ENCODE results near the gene PPP1R13L.
A peak's percentile ranks its signal among the peaks of the same experiment; 100 is the strongest.
"Not testable (repeated sequence)": the region's sequence is repeated elsewhere in the genome, so short reads cannot be mapped to it uniquely, and the experiment has no call there.

PPP1R13L gene

DNA sequence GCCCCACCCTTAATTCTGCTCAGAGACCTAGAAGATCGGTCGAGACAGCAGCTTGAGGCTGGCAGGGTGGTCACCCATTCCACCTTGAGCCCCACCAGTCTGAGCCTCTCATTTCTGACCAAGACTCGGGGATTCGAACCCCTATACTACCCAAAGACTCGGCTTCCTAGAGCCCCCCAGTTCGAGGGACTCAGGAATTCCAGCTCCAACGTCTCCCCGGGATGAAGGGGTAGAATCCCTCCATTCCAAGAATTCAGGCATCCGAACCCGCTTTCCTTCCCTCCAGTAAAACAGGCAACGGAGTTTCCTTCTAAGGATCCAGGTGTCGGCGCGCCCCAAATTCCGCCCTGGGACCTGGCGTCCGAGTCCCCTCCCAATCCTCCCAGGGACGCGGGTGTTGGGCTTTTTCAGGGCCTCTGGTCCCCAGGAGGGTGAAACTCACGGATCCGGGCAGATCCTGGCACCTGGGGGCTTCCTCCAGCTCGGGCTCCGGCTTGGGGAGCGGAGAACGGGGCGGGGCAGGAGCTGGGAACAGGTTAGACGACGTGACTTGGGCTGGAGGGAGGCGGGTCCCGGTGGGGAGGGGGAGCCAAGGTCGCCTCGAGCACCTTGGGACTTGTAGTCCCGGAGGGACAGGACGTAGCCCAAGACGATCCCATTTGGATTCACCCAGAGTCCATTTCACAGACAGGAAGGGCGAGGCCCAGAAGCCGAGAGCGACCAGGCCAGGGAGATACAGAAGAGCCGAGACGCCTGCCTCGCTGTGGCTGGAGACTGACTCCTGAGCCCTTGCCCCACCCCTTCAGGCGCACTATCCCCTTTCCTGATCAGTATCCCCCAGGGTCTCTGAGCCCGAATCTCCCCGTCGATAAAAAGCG lies at the start of gene PPP1R13L:
PPP1R13L (minus strand) TSS at position 513 of the 878 bp plus-strand sequence. CDS start 6,751 bp downstream, outside the sequence.
- peak; percentile 54 for DNase-seq

DNA sequence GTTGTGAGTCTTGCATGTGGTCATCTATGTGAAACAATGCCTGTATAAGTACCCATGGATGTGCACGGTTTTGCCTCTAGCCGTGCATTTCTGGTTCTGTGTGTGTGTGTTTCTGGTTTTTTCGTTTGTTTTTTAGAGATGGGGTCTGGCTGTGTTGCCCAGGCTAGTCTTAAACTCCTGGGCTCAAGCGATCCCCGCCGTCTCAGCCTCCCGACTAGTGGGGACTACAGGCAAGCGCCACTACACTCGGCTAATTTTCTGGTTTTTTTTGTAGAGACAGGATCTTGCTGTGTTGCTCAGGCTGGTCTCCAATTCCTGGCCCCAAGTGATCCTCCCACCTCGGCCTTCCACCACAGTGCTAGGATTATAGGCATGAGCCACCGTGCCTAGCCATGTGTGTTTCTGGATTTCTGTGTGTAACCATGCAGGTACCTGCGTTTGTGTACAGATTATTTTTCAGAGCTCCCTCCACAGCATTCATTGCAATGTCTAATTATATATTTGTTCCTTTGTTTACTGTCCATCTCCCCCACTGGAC lies 47.0 kb upstream of the PPP1R13L start:
- DNase-seq, result no peak

- DNase-seq, result no peak
Measured at GRCh38 chr19:45451131-45451849, 46.4 kb upstream of the PPP1R13L start.

DNA sequence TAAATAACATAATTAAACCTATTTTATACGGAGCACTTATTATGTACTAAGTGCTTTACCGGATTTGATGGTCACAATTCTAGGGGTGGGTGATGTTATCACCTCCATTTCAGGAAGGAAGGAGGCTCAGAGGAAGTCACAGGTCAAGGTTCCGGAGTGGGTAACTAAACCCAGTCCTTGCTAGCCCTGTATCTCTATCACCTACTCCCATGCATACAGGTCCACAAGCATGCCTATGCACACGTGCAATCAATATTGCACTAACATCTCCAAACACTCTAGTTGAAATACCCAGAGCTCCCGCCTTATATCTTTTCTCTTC lies 45.1 kb upstream of the PPP1R13L start:
- DNase-seq, result no peak

DNA sequence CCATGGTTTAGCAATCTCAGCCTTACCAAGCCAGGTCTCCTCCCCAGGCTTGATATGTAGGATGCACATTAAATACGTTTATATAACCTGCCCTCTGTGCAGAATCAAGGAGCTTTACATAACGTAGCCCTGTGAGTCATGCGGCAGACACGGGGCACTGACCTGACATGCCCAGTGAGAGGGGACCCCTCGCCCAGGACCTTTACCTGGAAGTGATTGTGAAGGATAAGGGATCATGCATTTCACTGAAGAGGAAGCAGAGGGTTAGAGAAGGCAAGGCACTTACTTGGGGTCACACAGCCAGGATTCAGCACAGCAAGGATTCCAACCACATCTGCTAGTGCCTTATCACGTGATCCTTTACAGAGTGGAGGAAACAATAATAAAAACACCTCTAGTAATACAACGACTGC lies 44.0 kb upstream of the PPP1R13L start:
- DNase-seq, result no peak

DNA sequence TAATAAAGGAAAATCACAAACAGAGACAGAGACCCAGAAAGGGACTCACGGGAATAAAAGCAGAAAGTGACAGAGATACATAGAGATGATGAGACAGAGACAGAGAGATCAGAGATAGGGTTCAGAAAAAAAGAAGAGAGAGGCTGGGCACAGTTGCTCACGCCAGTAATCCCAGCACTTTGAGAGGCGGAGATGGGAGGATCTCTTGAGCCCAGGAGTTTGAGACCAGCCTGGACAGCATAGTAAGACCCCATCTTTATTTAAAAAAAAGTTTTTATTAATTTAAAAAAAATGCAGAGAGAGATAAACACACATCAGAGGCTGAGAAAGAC lies 43.5 kb upstream of the PPP1R13L start:
- no peak for DNase-seq

- no peak for DNase-seq
Measured at GRCh38 chr19:45446944-45447343, 42.1 kb upstream of the PPP1R13L start.

- no peak for DNase-seq
Measured at GRCh38 chr19:45446295-45446694, 41.4 kb upstream of the PPP1R13L start.

DNA sequence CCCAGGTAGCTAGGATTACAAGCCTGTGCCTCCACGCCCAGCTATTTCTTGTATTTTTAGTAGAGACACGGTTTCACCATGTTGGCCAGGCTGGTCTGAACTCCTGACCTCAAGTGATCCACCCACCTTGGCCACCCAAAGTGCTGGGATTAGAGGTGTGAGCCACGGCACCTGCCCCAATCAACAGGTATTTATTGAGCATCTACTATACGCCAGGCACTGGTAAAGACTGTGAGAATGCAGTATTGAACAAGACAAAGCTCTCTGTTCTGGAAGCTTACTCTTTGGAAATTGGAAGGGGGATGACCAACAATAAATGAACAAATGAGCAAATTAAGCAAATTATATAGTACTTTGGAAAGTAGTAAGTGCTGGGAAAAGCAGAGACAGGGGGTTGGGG lies 40.3 kb upstream of the PPP1R13L start:
- no peak for DNase-seq

DNA sequence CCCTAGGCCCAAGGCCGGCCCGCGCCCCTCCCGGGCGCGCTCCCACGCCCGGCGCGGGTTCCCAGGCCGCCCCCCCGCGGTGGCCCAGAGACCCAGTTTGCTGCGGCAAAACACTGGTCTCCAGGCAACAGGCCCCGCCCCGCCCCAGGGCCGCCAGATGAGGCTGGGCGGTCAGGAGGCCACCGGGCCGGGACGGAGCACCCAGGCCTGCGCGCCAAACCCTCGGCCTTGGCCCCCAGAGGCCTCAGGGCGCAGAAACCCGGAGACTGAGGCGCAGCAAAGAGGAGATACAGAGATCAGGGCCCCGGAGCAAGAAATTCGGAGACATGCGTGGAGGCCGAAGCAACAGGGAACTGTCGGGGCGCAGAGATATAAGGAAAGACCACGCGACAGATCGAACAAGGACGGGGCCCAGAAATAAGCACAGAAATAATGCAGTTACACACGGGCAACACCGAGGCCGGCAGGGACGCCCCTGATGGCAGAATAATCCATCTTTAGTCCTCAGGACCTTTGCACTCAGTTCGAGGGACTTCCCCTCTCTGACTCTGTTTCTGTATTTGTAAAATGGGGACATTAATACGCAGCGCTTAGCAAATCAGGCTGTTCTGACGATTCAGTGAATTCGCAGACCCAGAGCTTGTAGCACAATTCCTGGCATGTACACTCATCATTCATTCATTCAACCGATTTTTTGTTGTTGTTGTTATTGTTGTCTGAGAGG lies 39.6 kb upstream of the PPP1R13L start:
- DNase-seq, result peak; percentile 84

- peak; percentile 64 for DNase-seq
Measured at GRCh38 chr19:45443462-45444317, 38.8 kb upstream of the PPP1R13L start.

DNA sequence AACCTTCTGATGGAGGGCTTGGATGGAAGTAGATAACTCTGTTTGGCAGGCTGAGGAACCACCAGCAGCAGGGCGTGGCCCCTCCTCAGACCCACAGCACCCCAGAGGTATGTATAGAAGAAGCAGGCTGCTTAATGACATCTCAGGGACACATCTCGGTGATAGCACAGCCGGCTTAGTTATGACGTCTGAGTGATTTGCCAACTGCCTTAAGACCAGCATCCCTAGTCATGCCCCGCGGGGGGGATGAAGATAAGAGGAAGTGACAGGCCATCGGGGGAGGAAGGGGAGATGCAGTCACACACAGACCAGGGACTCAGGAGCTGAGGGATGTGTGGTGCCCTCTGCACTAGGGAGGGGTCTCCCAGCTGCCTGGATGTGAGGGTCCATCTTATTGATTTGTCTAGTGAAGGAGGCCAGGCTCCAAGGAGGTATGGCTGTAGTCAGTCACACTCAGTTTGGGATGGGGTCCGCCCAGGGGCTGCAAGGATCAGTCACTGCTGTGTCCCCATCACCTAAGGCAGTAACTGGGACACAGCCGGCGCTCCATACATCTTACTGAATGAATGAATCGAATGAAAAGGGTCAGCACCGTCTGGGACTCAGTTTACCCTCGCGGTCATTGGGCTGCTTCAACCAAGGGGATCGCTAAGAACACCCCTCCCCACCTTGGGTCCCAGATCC lies 38.1 kb upstream of the PPP1R13L start:
- DNase-seq, result peak; percentile 50

- no peak for DNase-seq
Measured at GRCh38 chr19:45442408-45442777, 37.5 kb upstream of the PPP1R13L start.

DNA sequence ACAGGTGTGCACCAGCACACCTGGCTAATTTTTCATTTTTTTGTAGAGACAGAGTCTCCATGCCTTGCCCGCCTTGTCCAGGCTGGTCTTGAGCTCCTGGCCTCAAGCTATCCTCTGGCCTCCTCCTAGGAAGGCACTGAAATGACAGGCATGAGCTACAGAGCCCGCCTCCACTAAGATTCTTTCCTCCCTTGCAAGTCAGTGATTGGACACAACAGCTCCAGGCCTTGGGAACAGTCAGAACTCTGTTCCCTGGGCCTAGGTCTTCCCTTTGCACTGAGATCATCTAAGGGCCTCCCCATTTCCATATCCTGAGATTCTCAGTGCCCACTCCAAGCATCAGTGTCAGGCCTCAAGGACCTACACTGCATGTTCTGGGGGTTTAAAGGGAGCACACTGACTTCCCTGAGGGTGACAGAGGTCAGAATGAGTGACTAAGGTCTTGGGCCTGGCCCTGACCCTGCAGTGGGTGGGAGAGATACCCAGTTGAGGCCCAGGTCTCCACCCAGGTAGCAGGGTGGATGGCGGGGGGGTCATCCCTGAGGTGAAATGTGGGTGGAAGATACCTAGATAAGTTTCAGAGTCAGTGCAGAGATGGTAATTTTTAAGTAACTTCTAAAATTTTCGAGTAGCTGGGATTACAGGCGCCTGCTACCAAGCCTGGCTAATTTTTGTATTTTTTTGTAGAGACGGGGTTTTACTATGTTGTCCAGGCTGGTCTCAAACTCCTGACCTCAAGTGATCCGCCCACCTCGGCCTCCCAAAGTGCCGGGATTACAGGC lies 36.2 kb upstream of the PPP1R13L start:
- DNase-seq, result no peak

GRCh38 chr19:45440259-45440638 lies 35.4 kb upstream of the PPP1R13L start:
- no peak for DNase-seq

DNA sequence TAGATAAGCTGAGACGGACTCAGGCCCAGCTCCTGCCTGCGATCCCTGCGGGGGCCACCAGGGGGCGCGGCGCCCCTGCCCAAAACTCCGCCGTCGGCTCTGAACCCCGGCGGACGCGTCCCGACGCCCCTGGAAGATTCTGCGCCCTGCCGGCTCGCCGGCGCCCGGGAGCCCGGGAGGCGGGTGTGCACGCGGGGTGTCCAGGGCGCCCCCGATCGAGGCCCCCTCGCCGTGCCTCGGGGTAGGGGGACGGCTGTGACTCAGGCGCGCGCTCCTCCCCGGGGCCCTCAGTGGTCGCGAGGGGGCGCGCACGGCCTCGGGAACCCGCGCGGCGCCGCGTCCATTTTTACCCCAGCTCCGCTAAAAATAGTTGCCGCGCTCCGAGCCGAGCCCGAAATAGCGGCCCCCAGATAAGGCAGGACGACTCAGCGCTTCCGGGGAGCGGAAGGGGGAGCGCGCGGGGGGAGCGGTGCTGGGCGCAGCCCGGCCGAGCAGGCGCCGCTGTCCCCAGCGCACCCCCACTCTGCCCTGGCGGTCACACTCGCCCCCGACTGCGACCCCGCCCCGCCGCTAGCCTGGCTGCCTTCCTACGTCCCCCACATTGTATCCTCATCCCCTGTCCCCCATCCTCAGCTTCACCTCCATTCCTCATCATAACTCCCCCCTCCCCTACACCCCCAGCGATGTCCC lies 34.8 kb upstream of the PPP1R13L start:
- DNase-seq, result peak; percentile 91

- no peak for DNase-seq
Measured at GRCh38 chr19:45439190-45439568, 34.3 kb upstream of the PPP1R13L start.

- no peak for DNase-seq
Measured at GRCh38 chr19:45437328-45437727, 32.5 kb upstream of the PPP1R13L start.

DNA sequence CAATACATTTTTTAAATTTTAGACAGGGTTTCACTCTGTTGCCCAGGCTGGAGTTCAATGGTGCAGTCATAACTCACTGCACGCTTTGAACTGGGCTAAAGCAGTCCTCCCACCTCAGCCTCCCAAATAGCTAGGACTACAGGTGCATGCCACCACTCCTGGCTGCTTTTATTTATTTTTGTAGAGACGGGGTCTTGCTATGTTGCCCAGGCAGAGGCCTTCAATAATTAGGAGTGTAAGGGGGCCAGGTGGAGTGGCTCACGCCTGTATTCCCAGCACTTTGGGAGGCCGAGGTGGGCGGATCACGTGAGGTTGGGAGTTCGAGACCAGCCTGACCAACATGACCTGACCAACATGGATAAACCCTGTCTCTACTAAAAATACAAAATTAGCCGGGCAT lies 27.7 kb upstream of the PPP1R13L start:
- DNase-seq, result not testable (repeated sequence)

GRCh38 chr19:45431008-45431407 lies 26.1 kb upstream of the PPP1R13L start:
- DNase-seq, result not testable (repeated sequence)
